Hepatocyte (in vitro differentiated cells): ENCODE data around the gene TMEM95.

Experiments used
- EZH2 ChIP-seq: fragments of 200-600 bp; sonication (generic); IDR thresholded peaks from 2 replicates; pipeline ENCODE4 v1.6.1; 2016; ENCODE audit warnings: antibody characterized with exemption, mild to moderate bottlenecking, borderline replicate concordance
- TF ChIP-seq, protein P1 (sequence below): fragments of 200-600 bp; sonication (generic); IDR thresholded peaks from 2 replicates; pipeline ENCODE4 v1.5.1; 2016; ENCODE audit warnings: antibody characterized with exemption, mild to moderate bottlenecking; ENCODE audit not compliant: poor library complexity

DNA sequence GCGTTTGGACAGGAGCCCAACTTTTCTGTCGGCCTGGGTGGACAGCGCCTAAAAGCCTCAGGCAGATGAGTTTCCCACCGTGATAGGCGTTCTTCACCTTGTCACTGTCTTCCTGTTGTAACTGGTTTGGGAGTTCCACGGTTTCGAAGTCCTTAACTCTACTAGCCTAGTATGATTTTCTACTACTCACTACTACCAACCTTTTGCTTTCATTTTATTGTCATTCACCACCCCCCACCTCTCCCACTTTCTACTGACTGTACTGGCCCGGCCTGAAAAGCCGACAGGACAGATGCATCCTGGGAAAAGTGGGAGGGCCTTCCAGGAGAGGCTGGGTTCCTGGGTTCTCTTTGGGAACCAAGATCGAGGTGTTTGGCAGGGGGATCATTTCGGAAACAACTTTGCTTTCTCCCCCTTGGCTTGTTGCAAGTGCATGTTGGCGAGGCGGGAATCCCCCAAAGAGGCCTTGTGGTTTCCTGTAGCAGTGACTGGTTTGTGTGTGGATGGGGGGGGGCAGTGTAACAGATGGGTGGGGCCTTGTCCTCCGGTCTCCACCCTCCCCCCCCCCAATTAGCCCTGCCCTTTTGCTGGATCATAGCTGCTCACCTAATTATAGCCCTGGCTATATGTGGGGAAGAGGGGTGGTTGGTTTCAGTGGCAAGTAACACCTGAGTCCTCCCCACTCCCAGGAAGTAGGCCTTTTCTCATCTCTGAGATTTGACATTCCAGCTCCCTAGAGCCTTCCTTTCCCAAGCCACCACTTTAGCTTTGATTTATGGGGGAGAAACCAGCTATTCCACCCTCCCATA, 46.1 kb upstream of the TMEM95 start:
- TF ChIP-seq, protein P1, sequence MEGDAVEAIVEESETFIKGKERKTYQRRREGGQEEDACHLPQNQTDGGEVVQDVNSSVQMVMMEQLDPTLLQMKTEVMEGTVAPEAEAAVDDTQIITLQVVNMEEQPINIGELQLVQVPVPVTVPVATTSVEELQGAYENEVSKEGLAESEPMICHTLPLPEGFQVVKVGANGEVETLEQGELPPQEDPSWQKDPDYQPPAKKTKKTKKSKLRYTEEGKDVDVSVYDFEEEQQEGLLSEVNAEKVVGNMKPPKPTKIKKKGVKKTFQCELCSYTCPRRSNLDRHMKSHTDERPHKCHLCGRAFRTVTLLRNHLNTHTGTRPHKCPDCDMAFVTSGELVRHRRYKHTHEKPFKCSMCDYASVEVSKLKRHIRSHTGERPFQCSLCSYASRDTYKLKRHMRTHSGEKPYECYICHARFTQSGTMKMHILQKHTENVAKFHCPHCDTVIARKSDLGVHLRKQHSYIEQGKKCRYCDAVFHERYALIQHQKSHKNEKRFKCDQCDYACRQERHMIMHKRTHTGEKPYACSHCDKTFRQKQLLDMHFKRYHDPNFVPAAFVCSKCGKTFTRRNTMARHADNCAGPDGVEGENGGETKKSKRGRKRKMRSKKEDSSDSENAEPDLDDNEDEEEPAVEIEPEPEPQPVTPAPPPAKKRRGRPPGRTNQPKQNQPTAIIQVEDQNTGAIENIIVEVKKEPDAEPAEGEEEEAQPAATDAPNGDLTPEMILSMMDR, result no peak
- no peak for TF ChIP-seq EZH2
